Measurements from ENCODE around the gene CELA3A.
"Not testable (repeated sequence)": the region's sequence is repeated elsewhere in the genome, so short reads cannot be mapped to it uniquely, and the experiment has no call there.

CELA3A gene

DNA sequence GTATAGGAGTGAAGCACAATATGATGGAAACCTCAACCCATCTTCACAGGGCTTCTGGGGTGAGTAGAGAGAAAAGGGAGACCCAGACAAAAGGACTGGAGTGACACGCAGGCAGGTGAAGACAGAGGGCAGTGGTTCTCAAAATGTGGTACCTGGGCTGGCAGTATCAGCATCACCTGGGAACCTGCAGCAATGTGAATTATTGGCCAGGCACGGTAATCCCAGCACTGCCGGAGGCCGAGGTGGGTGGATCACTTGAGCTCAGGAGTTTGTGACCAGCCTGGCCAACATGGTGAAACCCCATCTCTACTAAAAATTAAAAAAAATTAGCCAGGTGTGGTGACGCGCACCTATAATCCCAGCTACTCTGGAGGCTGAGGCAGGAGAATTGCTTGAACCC, 19.3 kb upstream of the CELA3A start:
- not testable (repeated sequence) for DNase-seq

DNA sequence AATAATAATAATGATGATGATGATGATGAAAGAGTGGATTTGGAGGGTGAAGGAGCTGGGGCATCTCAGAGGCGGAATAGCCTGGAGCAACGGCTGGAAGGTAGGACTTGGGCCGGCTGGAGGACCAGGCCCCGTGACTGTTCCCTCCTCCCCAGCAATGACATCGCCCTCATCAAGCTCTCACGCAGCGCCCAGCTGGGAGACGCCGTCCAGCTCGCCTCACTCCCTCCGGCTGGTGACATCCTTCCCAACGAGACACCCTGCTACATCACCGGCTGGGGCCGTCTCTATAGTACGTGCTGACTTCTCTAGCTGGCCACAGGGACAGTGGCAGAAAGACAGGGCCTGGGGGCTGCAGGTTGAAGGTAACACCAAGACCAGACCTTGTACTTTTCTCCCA, 17.9 kb upstream of the CELA3A start:
- DNase-seq: not testable (repeated sequence)

DNA sequence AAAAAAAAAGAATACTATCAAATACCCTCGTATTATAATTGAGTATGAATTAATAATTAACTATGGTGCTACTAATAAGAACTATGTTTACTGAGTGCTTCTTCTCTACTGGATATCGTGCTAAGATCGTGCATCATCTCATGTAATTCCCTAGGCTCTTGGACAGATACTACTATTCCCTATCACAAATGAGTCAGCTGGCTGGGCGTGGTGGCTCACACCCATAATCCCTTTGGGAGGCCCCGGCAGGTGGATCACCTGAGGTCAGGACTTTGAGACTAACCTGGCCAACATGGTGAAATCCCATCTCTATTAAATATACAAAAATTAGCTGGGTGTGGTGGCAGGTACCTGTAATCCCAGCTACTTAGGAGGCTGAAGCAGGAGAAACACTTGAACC, 15.6 kb upstream of the CELA3A start:
- DNase-seq: not testable (repeated sequence)

DNA sequence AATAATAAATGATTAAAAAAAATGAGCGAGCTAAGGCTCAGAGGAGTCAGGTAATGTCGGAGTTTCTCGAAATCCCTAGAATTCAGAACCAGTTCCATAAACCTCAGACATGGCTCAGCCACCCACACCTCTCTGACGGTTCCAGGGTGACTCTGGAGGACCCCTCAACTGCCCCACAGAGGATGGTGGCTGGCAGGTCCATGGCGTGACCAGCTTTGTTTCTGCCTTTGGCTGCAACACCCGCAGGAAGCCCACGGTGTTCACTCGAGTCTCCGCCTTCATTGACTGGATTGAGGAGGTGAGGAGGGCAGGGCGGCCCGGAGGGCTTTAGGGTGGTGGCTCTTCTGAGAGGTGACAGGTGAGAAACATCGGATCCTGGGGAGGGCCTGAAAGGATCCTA, 15.1 kb upstream of the CELA3A start:
- not testable (repeated sequence) for DNase-seq

DNA sequence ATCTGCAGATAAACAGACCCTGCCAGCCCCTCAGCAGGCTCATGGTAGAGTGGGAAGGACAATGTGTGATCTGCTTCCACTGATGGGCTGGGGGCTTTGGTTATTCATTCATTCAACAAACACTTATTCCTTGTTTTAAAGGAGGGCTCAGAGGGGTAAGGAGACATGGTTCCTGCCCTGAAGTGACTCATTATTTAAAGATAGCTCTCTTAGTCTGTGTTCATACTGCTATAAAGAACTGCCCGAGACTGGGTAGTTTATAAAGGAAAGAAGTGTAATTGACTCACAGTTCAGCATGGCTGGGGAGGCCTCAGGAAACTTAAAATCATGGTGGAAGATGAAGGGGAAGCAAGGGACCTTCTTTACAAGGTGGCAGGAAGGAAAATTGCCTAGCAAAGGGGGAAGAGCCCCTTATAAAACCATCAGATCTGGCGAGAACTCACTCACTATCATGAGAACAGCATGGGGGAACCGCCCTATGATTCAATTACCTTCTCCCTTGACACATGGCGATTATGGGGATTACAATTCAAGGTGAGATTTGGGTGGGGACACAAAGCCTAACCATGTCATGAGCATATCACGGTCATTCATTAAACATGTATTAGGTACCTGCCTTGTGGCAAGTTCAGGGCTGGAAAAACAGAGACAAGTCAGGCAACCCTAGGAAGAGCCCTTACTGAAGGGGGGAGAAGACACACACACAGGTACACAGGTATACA, 11.6 kb upstream of the CELA3A start:
- DNase-seq: not testable (repeated sequence)

DNA sequence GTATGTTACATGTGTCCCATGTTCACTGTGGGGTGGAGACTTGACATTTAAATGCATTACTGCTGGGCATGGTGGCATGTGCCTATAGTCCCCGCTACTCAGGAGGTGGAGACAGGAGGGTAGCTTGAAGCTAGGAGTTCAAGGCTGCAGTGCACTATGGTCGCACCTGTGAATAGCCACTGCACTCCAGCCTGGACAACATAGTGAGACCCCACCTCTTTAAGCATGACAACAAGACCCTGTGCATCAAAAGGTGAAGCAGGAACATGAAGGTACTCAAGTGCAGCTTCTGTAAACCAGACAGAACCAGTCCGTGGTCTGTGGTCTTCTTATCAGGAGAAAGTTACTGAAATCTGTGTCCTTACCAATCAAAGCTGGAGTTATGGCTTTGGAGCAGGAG, 9.3 kb upstream of the CELA3A start:
- DNase-seq: not testable (repeated sequence)

DNA sequence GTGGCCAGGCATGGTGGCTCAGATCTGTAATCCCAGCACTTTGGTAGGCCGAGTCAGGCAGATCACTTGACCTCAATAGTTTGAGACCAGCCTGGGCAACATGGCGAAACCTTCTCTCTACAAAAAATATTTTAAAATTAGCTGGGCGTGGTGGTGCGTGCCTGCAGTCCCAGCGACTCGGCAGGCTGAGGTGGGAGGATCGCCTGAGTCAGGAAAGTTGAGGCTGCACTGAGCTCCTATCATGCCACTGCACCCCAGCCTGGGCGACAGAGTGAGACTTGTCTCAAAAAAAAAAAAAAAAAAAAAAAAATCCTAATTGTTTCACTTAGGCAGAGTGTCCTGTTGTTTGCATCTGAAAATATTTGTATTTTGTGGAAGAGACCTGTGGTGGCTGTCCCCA, 6.7 kb upstream of the CELA3A start:
- not testable (repeated sequence) for DNase-seq

DNA sequence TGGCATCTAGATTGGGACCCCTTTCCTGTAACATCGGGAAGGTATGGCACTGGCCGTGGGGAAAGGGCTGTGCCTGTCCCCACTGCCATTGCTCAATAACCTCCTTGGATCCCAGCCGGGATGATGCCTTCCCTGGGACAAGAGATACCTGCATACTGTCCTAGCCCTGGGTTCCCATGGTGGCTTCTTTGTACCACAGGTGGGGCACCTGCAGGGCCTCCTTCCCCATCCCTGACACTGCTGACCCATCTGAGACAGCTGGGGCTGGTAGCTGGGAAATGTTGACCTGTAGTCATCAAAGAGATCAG, 4.8 kb upstream of the CELA3A start:
- DNase-seq: not testable (repeated sequence)

DNA sequence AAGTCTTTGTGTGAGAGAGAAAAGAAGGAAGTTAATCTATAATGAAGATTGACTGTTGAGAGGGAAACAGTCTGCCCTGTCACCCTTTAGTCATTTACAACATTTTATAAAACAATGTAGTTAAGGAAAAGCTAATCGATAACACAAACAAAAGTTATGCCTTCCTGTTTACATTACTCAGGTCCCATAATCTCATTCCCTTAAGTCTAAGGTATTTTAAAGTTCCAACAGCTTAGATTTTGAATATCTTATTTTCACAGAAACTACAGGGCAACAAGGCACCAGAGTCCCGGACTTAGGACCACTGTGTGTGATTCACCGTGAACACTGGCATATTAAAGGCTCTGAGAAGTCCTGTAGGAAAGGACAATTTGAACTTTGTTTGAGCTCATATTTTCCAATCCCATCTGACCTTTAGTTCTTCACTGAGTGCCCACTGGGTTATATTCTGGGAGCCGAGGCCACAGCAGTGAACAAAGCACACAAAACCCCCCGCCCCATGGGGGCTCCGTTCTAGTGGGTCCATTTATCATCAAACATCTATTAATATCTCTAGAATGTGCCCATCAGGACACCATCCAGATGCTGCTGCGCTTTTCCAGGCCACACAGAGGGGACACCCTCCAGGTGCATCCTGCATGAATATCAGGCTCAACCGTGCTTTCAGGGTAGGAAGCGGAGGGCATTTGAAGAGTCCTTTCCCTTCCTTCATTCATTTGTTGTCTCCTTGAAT, 3.4 kb upstream of the CELA3A start:
- DNase-seq: not testable (repeated sequence)

DNA sequence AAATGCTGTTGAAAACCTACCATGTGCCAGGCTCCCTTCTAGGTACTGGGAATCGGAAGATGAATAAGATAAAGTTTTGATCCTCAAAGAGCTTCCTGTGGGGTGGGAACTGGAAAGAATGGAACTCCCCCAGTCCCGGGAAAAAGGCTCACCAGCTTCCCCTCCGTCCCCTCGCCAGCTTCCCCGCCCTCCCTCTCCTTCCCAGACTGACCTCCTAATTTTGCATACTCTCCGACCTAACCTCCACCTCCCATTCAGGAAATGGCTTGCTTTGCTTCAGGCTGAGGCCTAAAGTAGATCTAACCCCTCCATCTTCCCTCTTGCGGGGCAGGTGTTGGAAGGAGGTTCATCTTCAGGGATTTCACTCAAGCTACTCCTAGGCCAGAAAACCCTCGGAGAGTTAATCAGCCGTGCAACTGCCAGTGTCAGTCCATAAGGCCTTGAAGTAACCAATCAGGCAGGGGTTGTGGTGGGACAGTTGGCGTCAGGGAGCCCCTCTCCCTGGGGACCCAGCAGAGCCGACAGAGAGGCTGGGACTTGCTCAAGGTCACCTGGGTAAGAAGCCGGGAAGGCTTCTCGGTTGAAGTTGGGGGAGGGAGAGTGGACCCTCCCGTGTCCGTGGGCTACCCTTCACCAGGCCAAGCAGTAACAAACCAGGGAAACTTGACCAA, 2.7 kb upstream of the CELA3A start:
- DNase-seq: not testable (repeated sequence)

DNA sequence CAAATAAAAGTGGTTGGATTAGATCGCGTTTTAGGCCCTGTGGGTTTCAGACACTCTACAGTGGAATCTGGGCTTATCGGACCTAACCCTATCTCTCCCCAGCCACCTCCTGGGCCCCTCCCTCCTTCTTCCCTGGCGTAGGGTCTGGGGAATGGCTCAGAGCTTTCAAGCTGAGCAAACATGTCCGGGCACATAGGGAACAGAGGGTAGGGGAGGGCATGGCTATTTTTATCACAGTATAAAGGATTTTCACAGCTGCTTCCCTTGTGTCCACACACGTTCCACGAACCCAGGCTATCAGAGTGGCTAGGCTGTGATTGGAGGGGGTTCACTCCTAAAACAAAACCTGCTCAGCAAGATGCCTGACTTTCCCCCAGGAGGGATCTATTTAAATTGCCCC, 1.8 kb upstream of the CELA3A start:
- not testable (repeated sequence) for DNase-seq

DNA sequence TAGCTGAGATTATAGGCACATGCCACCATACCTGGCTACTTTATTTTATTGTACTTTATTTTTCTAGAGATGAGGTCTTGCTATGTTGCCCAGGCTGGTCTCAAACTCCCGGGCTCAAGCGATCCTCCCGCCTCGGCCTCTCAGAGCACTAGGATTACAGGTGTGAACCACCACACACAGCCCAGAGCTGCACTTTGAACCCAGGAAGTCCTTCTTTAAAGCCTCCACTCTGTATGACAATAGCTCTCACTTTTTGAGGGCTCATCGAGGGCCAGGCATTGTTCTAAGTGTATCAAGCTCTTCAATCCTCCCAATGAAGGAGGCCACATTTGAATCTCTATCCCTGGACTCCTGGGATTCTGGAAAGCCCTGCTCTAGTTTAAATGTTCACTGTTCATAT, 1.0 kb downstream of the CELA3A start:
- not testable (repeated sequence) for DNase-seq

DNA sequence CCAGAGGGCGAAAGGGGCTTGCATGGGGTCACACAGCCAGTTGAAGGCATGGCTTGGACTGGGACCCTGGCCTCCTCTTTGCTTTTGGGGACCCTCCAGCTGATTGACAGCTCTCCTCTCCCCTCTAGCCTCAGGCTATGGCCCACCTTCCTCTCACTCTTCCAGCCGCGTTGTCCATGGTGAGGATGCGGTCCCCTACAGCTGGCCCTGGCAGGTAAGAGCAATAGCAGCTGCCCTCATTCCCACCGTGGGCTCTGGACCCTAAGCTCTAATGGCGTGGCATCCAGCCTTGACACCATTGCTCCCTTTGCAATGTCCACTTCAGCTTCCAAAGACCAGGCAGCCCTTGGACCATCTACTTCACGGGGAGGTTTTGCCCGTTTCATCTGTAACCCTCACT, 1.4 kb downstream of the CELA3A start:
- DNase-seq: not testable (repeated sequence)

DNA sequence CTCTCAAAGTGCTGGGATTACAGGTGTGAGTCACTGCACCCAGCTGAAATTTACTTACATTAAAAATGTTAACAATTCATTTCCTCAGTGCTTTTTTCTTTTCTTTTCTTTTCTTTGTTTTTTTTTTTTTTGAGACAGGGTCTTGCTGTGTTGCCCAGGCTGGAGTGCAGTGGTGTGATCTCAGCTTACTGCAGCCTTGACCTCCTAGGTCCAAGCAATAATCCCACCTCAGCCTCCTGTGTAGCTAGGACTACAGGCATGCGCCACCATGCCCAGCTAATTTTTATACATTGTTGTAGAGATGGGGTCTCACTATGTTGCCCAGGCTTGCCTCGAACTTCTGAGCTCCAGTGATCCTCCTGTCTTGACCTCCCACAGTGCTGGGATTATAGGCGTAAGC, 2.5 kb downstream of the CELA3A start:
- DNase-seq: not testable (repeated sequence)

DNA sequence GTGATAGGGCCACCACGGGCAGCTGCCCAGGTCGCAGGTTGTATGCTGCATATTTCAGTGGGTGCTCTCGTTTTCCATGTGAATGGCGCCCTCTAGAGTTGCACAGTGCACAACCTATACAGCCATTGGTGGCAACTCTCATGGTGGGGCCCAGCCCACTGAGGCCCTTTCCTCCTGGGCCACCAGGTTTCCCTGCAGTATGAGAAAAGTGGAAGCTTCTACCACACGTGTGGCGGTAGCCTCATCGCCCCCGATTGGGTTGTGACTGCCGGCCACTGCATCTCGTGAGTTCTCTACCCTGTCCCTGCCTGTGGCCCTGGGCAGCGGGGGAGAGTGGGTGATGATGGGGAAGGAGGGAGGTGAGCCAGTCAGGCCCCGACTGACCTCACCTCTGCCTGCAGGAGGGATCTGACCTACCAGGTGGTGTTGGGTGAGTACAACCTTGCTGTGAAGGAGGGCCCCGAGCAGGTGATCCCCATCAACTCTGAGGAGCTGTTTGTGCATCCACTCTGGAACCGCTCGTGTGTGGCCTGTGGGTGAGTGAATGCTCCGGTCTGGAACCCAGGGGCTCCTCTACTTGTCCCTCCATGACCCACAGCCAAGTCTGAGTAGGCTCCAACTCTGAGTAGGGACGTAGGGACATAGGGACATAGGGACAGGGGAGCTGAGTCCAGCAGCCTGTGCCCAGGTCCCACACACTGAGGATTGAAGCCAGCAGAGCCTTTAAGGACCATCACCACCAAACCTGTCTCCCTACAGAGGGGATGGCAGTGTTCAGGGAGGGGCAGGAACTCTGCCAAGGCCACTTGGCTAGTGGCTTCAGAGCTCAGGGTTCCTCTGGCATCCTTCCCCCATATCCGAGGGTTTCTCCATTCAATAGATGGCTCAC, 4.0 kb downstream of the CELA3A start:
- peak in 1 of 2 experiments; percentile 3 for DNase-seq

DNA sequence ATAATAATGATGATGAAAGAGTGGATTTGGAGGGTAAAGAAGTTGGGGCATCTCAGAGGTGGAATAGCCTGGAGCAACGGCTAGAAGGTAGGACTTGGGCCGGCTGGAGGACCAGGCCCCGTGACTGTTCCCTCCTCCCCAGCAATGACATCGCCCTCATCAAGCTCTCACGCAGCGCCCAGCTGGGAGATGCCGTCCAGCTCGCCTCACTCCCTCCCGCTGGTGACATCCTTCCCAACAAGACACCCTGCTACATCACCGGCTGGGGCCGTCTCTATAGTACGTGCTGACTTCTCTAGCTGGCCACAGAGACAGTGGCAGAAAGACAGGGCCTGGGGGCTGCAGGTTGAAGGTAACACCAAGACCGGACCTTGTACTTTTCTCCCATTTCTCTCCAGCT, 5.3 kb downstream of the CELA3A start:
- not testable (repeated sequence) for DNase-seq

DNA sequence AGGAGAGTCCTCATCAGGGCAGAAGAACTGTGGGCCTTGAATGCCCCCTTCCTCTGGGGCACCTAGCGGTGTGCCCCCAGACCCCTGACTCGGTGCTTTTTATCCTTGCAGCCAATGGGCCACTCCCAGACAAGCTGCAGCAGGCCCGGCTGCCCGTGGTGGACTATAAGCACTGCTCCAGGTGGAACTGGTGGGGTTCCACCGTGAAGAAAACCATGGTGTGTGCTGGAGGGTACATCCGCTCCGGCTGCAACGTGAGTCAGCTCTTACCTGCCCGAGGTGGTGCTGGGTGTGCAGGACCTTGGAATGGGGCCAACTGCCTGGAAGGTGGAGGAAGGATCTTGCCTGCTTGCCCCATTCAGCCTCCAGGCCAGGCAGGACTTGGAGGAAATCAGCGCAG, 5.8 kb downstream of the CELA3A start:
- DNase-seq: not testable (repeated sequence)

DNA sequence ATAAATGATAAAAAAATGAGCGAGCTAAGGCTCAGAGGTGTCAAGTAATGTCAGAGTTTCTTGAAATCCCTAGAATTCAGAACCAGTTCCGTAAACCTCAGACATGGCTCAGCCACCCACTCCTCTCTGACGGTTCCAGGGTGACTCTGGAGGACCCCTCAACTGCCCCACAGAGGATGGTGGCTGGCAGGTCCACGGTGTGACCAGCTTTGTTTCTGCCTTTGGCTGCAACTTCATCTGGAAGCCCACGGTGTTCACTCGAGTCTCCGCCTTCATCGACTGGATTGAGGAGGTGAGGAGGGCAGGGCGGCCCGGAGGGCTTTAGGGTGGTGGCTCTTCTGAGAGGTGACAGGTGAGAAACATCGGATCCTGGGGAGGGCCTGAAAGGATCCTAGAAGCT, 8.1 kb downstream of the CELA3A start:
- DNase-seq: not testable (repeated sequence)

DNA sequence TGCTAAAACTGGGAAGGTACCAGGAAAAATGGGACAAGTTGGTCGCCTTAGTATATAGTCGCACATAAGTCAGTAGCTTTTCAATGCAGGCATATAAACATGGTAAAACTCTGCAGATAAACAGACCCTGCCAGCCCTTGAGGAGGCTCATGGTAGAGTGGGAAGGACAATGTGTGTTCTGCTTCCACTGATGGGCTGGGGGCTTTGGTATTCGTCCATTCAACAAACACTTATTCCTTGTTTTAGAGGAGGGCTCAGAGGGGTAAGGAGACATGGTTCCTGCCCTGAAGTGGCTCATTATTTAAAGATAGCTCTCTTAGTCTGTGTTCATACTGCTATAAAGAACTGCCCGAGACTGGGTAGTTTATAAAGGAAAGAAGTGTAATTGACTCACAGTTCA, 11.3 kb downstream of the CELA3A start:
- not testable (repeated sequence) for DNase-seq

DNA sequence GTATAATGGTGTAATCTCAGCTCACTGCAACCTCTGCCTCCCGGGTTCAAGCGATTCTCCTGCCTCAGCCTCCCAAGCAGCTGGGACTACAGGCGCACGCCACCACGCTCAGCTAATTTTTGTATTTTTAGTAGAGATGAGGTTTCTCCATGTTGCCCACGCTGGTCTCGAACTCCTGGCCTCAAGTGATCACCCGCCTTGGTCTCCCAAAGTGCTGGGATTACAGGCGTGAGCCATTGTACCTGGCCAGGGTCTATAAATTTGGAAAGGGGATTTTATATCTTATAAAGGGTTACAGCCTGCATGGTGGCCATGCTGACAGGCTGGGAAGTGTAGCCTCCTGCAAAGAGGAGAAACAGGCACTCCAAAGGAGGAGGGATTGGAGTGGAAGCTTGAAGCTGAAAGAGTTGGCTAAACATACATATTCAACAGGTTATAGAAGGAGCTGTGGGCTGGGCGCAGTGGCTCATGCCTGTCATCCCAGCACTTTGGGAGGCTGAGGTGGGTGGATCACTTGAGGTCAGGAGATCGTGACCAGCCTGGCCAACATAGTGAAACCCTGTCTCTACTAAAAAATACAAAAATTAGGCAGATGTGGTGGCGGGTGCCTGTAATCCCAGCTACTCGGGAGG, 13.2 kb downstream of the CELA3A start:
- DNase-seq: not testable (repeated sequence)

DNA sequence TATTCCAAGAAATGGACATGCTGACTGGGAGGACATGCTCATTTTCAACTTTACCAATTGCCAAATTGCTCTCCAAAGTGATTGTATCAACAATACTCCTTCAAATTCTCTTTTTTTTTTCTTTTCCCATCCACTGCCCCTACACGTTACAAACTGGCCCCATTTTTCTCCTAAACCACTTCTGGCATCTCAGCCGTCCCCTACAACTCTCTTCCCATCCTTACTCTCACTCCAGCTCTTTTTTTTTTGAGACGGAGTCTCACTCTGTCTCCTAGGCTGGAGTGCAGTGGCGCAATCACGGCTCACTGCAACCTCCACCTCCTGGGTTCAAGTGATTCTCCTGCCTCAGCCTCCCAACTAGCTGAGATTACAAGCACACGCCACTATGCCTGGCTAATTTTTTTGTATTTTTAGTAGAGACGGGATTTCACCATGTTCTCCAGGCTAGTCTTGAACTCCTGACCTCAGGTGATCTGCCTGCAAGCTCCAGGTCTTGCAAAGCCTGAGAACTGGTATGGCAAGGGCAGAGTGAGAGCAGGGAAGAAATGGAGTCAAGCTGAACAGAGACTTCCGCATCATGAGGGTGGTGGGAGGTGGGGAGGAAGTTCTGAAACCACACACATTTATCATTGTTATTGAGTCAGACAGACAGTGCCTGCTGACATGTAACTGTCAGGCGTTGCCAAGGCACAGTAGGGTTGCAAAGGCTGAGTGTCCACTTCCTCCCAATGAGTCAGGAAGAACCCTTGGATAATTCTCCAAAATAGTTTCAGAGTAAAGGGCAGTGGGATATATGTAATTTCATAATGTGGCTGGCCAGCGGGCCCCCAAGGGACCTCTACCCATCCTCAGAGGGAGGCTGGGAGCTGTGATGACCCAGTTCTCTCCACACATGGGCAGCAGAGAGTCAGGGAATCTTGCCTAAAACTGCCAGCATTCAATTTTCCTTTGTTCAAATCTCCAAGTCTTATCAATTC, 17.4 kb downstream of the CELA3A start:
- DNase-seq: peak; percentile 8 to 65

Measured in SW 1271 (cell line).